ENCODE measurements around the gene CPLANE2.

GRCh38 chr1:16243936-16244649, 7.1 kb upstream of the CPLANE2 start:
- TF ChIP-seq CTCF (conservative IDR thresholded peaks at IDR 0.05) (peak; percentile 81), EZH2 (IDR thresholded peaks at IDR 0.05; ENCODE audit: low read depth) (no peak)
